ENCODE measurements around the gene SOX1. TPM values are rescaled to one million over a fixed set of nuclear protein-coding genes. Genes with fewer than 3 reads are reported as not detected.

SOX1 gene
- not detected in 2 replicates for total RNA-seq

DNA sequence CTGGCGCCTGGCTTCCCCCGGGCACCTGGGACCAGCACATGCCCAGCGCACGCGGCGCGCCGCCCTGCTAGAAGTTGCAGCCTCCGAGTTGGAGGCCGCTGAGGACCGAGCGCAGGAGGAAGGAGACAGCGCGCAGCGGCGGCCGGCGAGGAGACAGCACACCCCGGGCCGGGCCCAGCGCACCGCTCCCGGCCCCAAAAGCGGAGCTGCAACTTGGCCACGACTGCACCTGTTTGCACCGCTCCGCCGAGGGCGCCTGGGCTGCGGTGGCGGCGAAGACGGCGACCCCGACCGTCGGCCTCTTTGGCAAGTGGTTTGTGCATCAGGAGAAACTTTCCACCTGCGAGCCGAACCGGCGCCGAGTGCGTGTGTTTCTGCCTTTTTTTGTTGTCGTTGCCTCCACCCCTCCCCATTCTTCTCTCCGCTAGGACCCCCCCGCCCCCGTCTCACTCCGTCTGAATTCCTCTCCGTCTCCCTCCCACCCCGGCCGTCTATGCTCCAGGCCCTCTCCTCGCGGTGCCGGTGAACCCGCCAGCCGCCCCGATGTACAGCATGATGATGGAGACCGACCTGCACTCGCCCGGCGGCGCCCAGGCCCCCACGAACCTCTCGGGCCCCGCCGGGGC, at the start of gene SOX1:
TSS of gene SOX1 (plus strand) at position 34 of the 626 bp plus-strand sequence. CDS start at position 544, 510 bp downstream.
- intact Hi-C loops (cut with micrococcal nuclease), result loop anchor here (10.0 kb wide), 1 partner anchor 808 kb away; no protein-coding TSS in a partner anchor

DNA sequence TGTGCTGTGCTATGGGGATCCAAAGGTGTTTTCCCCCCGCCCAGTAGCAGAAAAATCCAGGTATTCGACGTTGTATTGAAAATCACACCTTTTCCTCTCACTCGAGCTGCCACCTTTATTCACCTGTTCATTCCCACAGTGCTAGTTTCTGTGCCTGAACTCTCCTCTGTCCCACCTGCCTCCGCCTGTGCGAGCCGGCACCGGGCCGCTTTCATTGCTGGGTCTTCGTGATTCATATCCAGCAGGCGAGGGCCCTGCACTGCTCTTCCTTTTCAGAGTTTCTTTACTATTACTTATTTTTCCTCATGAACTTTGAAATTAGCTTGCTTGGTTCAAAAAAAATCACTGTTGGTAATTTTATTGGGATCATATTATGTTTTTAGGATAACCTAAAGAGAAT, 42.4 kb upstream of the SOX1 start:
- intact Hi-C loops (cut with micrococcal nuclease), result no loop called here

DNA sequence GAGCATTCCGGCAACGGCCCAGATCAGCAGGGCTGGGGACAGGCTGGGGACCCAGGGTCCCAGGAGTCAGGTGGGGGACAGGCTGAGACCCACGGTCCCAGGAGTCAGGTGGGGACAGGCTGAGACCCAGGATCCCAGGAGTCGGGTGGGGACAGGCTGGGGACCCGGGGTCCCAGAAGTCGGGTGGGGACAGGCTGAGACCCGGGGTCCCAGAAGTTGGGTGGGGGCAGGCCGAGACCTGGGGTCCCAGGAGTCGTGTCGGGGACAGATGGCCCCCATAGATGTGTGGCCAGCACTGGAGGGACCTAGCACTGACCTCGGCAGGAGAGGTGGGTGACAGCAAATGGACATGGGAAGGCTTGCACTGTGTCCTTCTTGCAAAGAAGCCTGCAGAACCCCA, 39.7 kb upstream of the SOX1 start:
- intact Hi-C loops (cut with micrococcal nuclease), result no loop called here

DNA sequence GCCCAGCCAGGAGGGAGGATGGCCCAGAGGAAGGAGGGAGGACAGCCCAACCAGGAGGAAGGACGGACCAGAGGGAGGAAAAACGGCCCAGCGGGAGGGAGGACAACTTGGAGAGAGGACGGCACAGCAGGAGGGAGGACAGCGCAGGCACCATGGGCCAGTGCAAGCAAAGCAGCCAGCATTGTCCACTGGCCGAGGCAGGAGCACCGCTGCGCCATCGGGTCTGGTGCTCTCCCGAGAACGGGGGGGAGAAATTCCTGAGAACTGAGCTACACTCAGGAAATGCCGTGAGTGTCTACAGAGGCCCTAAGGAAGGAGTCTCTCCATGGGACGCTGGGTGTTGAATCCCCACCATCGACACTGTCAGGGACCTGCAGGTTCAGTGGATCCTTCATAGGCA, 38.5 kb upstream of the SOX1 start:
- intact Hi-C loops (cut with micrococcal nuclease), result no loop called here

DNA sequence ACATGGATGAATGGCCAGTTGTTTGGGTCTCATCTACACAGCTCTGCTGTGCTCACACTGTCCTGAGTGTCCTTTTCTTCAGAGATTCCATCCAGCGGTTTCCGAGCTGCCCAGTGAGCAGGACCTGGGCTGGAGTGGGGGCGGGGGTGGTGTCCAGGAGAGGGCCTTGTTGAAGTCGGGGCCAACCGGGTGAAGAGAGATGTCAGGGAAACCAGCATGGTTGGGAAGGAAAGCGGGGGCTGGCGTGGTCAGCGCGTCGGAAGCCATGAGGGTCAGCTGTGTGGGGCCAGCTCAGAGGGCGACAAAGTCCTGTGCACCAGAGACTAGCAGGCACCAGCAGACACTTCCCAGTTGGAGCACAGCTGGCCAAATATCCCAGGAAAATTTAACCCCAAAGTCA, 37.8 kb upstream of the SOX1 start:
- intact Hi-C loops (cut with micrococcal nuclease), result no loop called here

DNA sequence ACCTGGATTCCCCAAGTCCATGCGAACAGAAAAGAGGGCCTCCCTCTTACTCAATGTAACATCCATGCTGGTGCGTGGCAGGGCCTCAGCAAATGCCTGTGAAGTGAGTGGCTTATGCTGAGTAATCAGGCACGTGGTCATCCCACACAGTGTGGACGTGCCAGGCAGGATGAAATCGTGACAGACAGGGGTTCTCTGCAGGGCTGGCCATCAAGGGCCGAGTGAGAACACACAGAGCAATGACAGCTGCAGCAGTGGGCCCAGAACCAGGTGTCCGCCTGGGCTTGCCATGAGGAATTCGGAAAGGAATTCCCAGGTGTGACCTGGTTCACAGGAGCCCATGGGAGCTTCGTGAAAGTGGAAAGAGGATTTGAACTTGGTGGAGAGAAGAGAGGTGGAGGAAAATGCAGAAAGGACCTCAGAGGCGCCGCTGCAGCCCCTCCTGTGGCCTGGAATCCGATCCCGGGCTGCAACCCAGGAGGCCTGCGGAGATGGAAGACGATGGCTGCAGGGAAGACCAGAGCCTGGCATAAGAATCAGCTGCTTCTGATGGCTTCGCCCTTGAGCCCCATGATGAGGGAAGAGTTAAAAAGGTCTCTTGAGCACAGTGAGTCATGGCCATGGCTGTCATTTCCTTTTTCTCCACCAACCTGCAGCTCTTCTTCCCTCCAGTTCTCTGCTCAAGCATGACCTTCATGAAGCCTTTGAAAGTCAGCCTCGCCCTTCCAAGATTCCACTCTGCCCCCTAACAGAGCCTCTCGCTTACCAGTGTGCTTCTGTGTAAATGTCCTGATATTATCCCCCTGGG, 34.6 kb upstream of the SOX1 start:
- intact Hi-C loops (cut with micrococcal nuclease), result no loop called here

DNA sequence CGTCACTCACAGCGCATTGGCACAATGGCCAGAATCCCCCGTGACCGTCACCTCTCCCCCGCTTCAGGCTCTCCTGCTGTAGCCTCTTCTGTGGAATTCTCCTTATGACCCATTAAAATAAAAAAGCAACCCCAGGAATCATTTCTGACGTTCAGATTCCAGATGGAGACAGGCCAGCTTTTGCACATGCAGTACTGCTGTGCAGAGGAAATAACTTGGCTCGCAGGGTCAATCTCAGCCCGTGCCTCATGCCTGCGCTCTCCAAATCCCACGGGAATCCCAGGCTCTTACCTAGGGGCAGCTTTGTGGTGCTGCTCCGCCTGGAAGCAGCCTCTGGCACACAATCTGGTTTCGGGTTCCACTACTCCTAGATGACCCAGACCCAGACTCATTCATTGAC, 32.7 kb upstream of the SOX1 start:
- intact Hi-C loops (cut with micrococcal nuclease), result no loop called here

DNA sequence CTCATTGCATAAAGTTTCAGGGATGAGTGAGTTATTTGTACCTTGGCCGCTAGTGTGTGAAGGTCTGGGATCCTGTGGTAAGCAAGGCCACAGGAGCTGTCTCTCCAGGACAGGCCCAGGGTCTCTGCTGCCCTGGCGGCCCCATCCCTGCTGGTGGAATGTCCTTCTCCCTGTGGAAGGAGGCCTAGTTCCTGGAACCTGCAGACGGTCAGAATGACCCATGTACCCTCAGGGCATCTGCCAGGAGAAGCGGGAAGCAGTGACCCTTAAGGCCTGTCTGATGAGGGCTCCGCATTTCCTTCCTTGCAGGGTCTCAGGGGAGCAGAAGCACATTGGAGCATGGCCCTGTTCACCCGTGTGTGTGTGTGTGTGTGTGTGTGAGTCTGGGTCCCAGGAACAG, 32.1 kb upstream of the SOX1 start:
- intact Hi-C loops (cut with micrococcal nuclease), result no loop called here

DNA sequence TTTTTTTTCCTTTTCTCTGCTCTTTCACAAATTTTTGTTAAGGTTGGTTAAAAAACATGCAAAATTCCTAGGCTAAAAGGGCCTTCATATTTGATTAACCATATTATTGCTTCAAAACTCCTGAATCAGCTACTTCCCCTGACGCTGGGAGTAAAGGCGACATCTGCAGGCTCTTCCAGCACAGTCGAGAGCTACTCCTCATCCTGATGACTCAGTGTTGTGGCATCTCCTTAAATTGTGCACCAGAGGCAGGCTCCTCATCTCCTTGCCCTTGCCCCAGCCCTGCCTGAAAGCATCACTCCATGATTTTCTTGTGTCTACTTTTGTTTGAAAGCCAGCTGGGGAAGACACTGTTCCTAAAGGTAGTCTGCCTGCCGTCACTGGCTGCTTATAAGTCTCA, 24.5 kb upstream of the SOX1 start:
- intact Hi-C loops (cut with micrococcal nuclease), result no loop called here

DNA sequence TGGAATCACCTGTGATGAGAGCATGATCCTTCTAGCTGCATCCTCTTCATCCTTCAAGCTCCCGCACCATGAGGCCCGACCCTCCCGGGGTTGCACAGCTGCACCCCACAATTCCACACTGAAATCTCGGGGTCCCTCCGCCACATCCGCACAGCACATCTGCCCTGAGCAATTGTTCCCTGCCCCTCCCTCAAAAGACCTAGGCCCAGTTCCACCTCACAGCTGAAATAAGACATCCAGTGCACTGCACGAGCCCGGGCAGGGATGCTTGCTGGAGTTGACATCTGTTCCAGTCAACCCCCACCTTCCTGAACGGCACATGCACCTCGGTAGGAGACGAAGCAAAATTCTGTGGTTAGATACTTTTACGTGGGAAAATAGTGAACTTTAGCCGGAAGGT, 14.7 kb upstream of the SOX1 start:
- intact Hi-C loops (cut with micrococcal nuclease), result loop anchor here (10.0 kb wide), 1 partner anchor 53 kb away; no protein-coding TSS in a partner anchor

DNA sequence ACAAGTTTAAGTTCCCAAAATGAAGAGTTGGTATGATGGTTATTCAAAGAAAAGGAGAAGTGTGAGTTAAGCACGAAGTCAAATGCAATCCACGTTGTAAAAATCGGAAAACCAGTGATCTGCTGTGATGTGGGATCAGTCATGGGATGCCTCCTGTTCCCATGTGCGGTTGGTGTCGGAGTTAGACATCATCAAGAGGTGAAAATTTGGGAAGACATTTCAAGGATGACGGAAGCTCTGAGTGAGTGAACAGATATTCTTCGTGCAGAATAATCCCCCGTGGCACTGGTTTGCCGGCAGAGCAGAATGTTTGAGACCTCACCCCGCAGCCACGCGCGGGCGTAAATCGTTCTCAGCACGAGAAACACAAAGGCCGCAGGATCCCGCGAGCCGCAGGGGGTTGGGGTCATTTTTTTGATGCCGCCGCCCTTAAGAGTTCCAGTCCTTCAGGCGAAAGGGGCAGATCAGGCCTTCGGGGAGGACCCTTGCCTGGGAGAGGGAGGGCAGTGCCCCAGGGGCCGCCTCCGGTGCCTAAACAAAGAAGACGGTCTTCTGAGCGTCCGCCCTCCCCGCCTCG, 13.7 kb upstream of the SOX1 start:
- intact Hi-C loops (cut with micrococcal nuclease), result loop anchor here (10.0 kb wide), 1 partner anchor 52 kb away; no protein-coding TSS in a partner anchor

DNA sequence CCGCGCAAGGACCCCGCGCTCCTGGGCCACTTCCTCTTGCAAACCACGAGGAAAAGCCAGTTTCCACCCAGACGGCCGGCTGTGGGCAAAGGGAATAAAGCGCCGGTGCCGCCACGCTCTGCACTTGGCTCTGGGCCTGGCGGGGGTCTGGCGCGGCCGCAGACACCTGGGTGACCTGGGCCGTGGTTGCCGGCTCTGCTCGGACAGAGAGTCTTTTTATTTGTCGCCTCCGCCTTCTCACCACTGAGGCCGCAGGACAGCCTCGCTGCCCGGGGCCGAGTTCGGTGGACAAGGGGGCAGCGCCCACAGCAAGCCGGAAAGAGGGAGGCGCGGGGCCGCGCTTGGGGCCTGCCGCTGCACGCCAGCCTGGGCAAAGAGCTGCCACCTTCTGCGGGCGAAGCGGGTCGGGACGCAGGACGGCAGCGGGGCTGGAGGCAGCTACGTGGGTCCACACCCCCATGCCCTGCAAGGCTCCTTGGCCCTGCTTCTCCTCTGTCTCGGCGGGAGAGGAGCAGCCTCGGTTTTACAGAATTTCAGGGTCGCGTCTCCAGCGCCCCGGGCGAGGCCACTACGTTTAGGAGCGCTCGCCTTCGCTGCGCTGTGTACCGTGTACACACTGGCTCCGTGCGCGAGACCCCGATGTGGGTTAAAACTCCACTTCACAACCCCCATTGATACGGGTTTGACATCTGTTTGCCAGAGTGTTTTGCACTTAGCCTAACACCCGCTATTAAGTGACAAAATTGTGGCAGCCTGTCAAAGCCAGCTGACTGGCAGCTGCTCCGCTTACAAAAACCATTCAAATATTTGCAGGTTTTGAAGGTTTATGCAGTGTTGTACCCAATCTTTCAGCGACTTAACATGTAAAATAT, 13.0 kb upstream of the SOX1 start:
- intact Hi-C loops (cut with micrococcal nuclease), result loop anchor here (10.0 kb wide), 1 partner anchor 51 kb away; no protein-coding TSS in a partner anchor

DNA sequence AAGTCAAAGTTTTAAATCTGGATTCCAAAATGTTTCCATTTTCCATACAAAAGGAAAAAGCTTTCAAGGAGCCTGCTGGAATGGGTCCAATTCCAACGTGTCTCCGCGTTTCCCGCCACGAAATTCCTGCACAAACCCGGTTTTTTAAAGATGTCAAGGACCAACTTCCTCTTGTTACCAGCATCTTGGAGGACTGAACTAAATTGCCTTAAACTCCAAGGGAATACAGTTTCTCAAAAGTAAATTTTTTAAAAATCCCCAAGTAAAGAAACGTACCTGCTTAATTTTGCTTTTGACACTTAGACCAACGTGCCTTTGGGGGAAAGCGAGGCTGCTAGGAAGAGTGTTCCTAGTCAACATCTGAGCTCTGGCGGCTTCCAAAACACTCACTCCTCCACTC, 12.3 kb upstream of the SOX1 start:
- intact Hi-C loops (cut with micrococcal nuclease), result loop anchor here (10.0 kb wide), 1 partner anchor 50 kb away; no protein-coding TSS in a partner anchor

DNA sequence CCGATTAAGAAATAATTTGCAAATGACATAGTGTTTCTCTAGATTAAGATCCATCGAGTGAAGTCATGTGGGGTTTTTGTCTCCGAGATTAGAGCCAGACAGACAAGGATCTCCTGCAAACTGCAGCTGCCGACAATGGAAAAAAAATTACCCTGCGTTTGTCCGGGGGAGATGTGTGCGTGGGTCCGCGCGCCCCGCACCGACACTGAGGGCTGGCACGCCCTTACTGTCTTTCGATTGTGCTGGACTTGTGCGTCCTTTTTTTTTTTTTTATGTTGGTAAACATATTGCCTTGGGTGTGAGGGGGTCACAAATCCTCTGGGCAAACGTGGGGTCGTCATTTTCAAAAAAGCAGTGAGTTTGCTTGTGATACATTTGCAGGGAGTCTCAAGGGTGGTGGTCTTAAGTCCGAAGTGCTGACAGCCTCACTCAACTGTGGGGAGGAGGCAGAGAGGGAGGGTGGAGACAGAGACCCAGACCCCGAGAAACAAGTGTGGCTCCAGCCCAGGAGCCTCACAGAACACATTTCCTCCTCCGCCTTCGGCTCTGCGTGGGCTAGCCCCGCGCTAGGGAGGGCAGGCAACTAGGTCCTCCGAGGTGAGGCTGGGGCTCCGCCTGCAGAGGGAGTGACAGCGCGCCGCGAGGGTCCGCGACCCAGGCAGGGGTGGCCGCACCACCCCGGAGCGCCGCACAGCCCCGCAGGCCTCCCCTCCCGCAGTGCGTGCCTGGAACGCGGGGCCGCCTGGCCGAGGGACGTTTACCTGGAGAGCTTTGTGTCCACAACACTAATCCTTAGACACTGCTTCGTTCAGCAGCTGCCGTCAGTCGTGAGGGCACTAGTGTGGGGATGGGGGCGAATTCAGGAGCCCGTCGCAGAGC, 11.7 kb upstream of the SOX1 start:
- intact Hi-C loops (cut with micrococcal nuclease), result loop anchor here (10.0 kb wide), 1 partner anchor 50 kb away; no protein-coding TSS in a partner anchor

DNA sequence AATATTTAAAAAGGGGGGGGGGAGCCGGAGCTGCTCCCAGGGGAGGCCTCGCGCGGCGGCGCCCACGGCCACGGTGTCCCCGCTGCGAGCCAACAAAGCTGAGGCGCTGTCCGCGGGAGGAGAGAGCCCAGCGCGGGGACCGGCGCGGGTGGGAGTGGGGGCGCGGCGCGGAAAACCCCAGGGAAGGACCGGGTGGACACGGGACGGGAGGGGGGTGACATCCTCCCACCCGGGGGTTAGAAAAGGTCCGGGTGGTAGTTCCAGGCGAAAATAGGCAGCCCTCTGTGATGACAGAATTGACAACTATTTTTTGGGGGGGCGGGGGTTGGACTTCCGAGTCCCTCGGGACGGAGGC, 11.1 kb upstream of the SOX1 start:
- intact Hi-C loops (cut with micrococcal nuclease), result loop anchor here (2.0 to 10.0 kb wide), 2 partner anchors 15 to 49 kb away; no protein-coding TSS in a partner anchor

DNA sequence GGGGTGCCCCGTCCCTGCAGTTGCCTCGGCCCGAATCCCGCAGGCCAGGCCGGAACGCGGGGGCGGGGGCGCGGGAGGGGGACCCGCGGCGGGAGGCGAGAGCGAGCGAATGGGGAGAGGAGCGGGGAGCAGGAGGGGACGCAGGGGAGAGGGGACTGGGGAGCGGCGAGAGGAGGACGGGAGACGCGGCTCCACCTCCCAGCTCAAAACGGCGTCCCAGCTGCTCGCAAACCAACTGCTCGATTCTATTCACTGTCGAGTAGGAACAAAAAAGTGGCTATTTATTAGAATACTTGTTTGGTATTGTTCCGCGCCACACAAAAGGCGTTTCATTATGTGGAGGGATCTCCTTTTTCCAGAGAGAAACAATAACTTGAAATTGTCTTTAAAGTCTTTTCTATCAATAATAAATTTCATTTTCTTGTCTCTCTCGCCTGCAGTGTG, 10.6 kb upstream of the SOX1 start:
- intact Hi-C loops (cut with micrococcal nuclease), result loop anchor here (2.0 to 10.0 kb wide), 2 partner anchors 14 to 48 kb away; no protein-coding TSS in a partner anchor

DNA sequence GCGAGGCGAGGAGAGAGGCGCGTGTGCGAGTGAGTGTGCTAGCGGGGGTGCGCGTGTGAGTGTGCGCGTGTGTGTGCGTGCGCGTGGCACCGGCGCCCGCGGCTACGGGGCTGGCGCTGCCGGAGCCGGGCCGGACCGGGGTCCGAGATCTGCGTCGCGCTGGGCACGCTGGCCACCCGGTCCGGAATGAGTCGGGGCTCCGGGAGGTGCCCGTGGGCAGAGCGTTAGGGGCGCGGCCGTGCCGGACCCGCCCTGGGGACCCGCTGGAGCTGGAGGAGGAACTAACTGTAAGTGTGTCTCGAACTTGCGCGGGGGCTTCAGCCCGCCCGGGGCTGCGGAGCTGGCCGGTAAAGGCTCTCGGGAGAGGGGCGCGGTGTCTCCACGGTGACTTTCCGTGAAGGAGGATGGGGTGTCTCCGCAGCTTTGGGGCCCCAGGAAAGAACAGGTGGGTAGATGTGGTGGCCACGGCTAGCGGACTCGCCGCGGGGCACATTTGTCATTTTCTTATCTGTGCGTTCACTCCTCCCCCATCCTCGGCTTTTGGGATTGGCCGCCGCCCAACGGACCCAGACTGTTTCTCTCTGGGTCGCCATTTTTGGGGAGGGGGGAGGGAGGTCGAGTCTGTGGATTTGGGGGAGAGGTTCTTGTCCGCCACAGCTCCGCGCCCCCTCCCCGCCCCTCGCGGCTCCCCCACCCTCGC, 10.1 kb upstream of the SOX1 start:
- intact Hi-C loops (cut with micrococcal nuclease), result loop anchor here (2.0 to 10.0 kb wide), 2 partner anchors 14 to 48 kb away; no protein-coding TSS in a partner anchor

DNA sequence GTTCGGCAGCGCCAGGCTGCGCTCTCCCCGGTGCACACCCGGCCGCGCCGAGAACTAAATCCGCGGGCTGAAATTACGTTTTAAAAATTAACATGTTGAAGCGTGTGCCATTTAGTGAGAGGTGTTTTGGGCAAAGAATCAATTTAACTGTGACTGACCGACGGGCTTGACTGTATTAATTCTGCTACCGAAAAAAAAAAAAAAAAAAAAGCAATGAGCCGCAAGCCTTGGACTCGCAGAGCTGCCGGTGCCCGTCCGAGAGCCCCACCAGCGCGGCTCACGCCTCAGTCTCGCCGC, 9.6 kb upstream of the SOX1 start:
- intact Hi-C loops (cut with micrococcal nuclease), result loop anchor here (2.0 to 10.0 kb wide), 2 partner anchors 13 to 47 kb away; no protein-coding TSS in a partner anchor

All from T-helper 1 cell treated with Interleukin-12 subunit alpha and Interleukin-12 subunit beta and Interleukin-4 antibody, amounts not matched to agents 30 ng/mL and 1 ng/mL, for 36 hours (primary cell).